ENCODE measurements around the gene RYR2. TPM values are rescaled to one million over a fixed set of nuclear protein-coding genes. Genes with fewer than 3 reads are reported as not detected.
A peak's percentile ranks its signal among the peaks of the same experiment; 100 is the strongest.

RYR2 gene
- total RNA-seq, 6 experiments from 2014 or later = 0.02 to 0.43 (median 0.16) TPM

- intact Hi-C loops (cut with DNase I) = no loop called here
- Histone ChIP-seq H3K9me3 (no peaks in the 10 kb centered on the region), H3K36me3 (no peaks in the 10 kb centered on the region), H3K4me3 (no peak overlapping the region), H3K27ac (no peak overlapping the region), H3K4me1 (no peaks in the 10 kb centered on the region), H3K27me3 (no peaks in the 10 kb centered on the region)
- 20% methylated on average over 6 of the region's 6 CpGs for WGBS (ENCODE audit: insufficient coverage, low coverage, low lambda C conversion rate, missing lambda C conversion rate)
- DNase-seq = peak in 2 of 3 donors; percentile 55 to 60
- peak; percentile 55 to 71 (median 59) for TF ChIP-seq CTCF (IDR thresholded peaks at IDR 0.05)
- no peak for TF ChIP-seq POLR2A (IDR thresholded peaks at IDR 0.05)
- ATAC-seq = peak; percentile 75 to 86 (median 84)
Observed at GRCh38 chr1:237851210-237851845, 809.3 kb downstream of the RYR2 start.

GRCh38 chr1:237852342-237852741 lies 810.4 kb downstream of the RYR2 start:
- Histone ChIP-seq H3K36me3 (no peaks in the 10 kb centered on the region), H3K27ac (no peak overlapping the region), H3K27me3 (no peaks in the 10 kb centered on the region), H3K4me1 (no peaks in the 10 kb centered on the region), H3K4me3 (no peak overlapping the region), H3K9me3 (no peaks in the 10 kb centered on the region)
- TF ChIP-seq POLR2A (IDR thresholded peaks at IDR 0.05) (no peak), CTCF (IDR thresholded peaks at IDR 0.05) (no peak)
- ATAC-seq (no peak), DNase-seq (no peak)
- whole genome bisulfite sequencing (ENCODE audit: insufficient coverage, low coverage, low lambda C conversion rate, missing lambda C conversion rate) = 46% methylated on average over 3 of the region's 3 CpGs
- intact Hi-C loops (cut with DNase I) = no loop called here

- Histone ChIP-seq H3K9me3 (no peaks in the 10 kb centered on the region), H3K36me3 (no peaks in the 10 kb centered on the region), H3K4me1 (no peaks in the 10 kb centered on the region), H3K4me3 (no peak overlapping the region), H3K27me3 (no peaks in the 10 kb centered on the region), H3K27ac (no peak overlapping the region)
- 40% methylated on average over 7 of the region's 7 CpGs for WGBS (ENCODE audit: insufficient coverage, low coverage, low lambda C conversion rate, missing lambda C conversion rate)
- ATAC-seq (peak; percentile 86 to 95 (median 89)), DNase-seq (peak in 2 of 3 donors; percentile 24 to 50)
- intact Hi-C loops (cut with DNase I) = no loop called here
- TF ChIP-seq CTCF (IDR thresholded peaks at IDR 0.05) = no peak
Observed at GRCh38 chr1:237857455-237857854, 815.5 kb downstream of the RYR2 start.

GRCh38 chr1:237858992-237859391 lies 817.0 kb downstream of the RYR2 start:
- no peak for TF ChIP-seq POLR2A (IDR thresholded peaks at IDR 0.05)
- TF ChIP-seq CTCF (IDR thresholded peaks at IDR 0.05) = no peak
- 62% methylated on average over 4 of the region's 4 CpGs for WGBS (ENCODE audit: insufficient coverage, low coverage, low lambda C conversion rate, missing lambda C conversion rate)

More at GRCh38 chr1:237858992-237859391, 817.0 kb downstream of the RYR2 start:
- Histone ChIP-seq H3K27ac (no peak overlapping the region), H3K4me1 (no peaks in the 10 kb centered on the region), H3K36me3 (no peaks in the 10 kb centered on the region), H3K27me3 (no peaks in the 10 kb centered on the region), H3K4me3 (no peak overlapping the region), H3K9me3 (no peaks in the 10 kb centered on the region)
- DNase-seq (no peak), ATAC-seq (no peak)
- intact Hi-C loops (cut with DNase I) = no loop called here
